HepG2 (cell line): ENCODE results near the gene LZTR1. TPM values are rescaled to one million over a fixed set of nuclear protein-coding genes. Genes with fewer than 3 reads are reported as not detected.

ENCODE experiments used
- CCAR2 ChIP-seq: fragments of 200-400 bp; formaldehyde crosslinking; optimal IDR thresholded peaks from 2 replicates; pipeline ENCODE3; 2018; ENCODE audit warnings: low read depth, mild to moderate bottlenecking, low read length, moderate library complexity
- DMAP1 ChIP-seq: IDR thresholded peaks from 2 replicates; pipeline ENCODE4 v1.6.1; 2016
- FOXA3 ChIP-seq: IDR thresholded peaks from 2 replicates; pipeline ENCODE4 v1.6.1; 2016; ENCODE audit warnings: missing genetic modification reagents, missing compliant biosample characterization
- JUN ChIP-seq: sonication (generic); formaldehyde crosslinking; IDR thresholded peaks from 2 replicates; pipeline ENCODE4 v1.4.0; 2020; ENCODE audit warnings: mild to moderate bottlenecking, missing genetic modification reagents
- MIER3 ChIP-seq: IDR thresholded peaks from 2 replicates; pipeline ENCODE4 v1.6.1; 2016; ENCODE audit warnings: missing compliant biosample characterization, borderline replicate concordance
- MIXL1 ChIP-seq: IDR thresholded peaks from 2 replicates; pipeline ENCODE4 v1.6.1; 2016
- RXRB ChIP-seq: IDR thresholded peaks from 2 replicates; pipeline ENCODE4 v1.6.1; 2016; ENCODE audit warnings: borderline replicate concordance, missing genetic modification reagents, missing compliant biosample characterization
- ZBTB3 ChIP-seq: sonication (generic); formaldehyde crosslinking; IDR thresholded peaks from 2 replicates; pipeline ENCODE4 v1.4.0; 2020; ENCODE audit warnings: low read depth, mild to moderate bottlenecking, moderate library complexity, missing genetic modification reagents, borderline replicate concordance
- ZMYM4 ChIP-seq: sonication (generic); formaldehyde crosslinking; IDR thresholded peaks from 2 replicates; pipeline ENCODE4 v1.8.1; 2023; ENCODE audit warnings: mild to moderate bottlenecking, missing genetic modification reagents
- ZNF20 ChIP-seq: sonication (generic); formaldehyde crosslinking; IDR thresholded peaks from 2 replicates; pipeline ENCODE4 v1.4.0; 2020; ENCODE audit warnings: mild to moderate bottlenecking, moderate library complexity, missing genetic modification reagents
- ZNF235 ChIP-seq: sonication (generic); formaldehyde crosslinking; IDR thresholded peaks from 2 replicates; pipeline ENCODE4 v1.8.1; 2023; ENCODE audit warnings: mild to moderate bottlenecking, missing genetic modification reagents, borderline replicate concordance
- ZNF331 ChIP-seq: sonication (generic); formaldehyde crosslinking; IDR thresholded peaks from 2 replicates; pipeline ENCODE4 v1.4.0; 2020; ENCODE audit warnings: missing genetic modification reagents
- ZNF33A ChIP-seq: sonication (generic); formaldehyde crosslinking; IDR thresholded peaks from 2 replicates; pipeline ENCODE4 v1.5.1; 2020; ENCODE audit warnings: missing genetic modification reagents, mild to moderate bottlenecking, moderate library complexity, borderline replicate concordance
- ZNF430 ChIP-seq: sonication (generic); formaldehyde crosslinking; IDR thresholded peaks from 2 replicates; pipeline ENCODE4 v1.9.0; 2021; ENCODE audit warnings: mild to moderate bottlenecking, missing genetic modification reagents
- ZNF549 ChIP-seq: sonication (generic); formaldehyde crosslinking; IDR thresholded peaks from 2 replicates; pipeline ENCODE4 v1.5.0; 2020; ENCODE audit warnings: missing genetic modification reagents
- ZNF629 ChIP-seq: sonication (generic); formaldehyde crosslinking; conservative IDR thresholded peaks from 2 replicates; pipeline ENCODE4 v1.5.0; 2020; ENCODE audit warnings: missing genetic modification reagents
- ZNF713 ChIP-seq: sonication (generic); formaldehyde crosslinking; IDR thresholded peaks from 2 replicates; pipeline ENCODE4 v1.4.0; 2020; ENCODE audit warnings: mild to moderate bottlenecking, missing genetic modification reagents
- polyA plus RNA-seq, 8 experiments: library from polyadenylated mRNA; depleted of rRNA in 3 of 8; stranded (reverse) in 7 of 8; unstranded in 1 of 8; fragments of >200 nt; fragmentation: Illumina TruSeq in 4 of 8; extraction: Trizol in 4 of 8; gene quantifications; 2 replicates each; pipeline versions ENCODE4 v1.2.1 to v1.2.3, GENCODE V29; 2011 to 2016; ENCODE audit warnings: low read depth in 4 of 8, missing spikeins in 1 of 8, mixed read lengths in 1 of 8; ENCODE audit not compliant: insufficient read depth in 1 of 8
- total RNA-seq, 5 experiments: library from RNA; depleted of rRNA; stranded (reverse); fragments of >200 nt; fragmentation: Illumina TruSeq; extraction: Trizol; gene quantifications; 2 replicates each; pipeline ENCODE4 v1.2.3, GENCODE V29; 2016; ENCODE audit warnings: low read depth in 1 of 5
- TF ChIP-seq, protein P1 (sequence below): IDR thresholded peaks from 2 replicates; pipeline ENCODE4 v1.6.1; 2018; ENCODE audit warnings: missing genetic modification reagents, mild to moderate bottlenecking, missing compliant biosample characterization
- TF ChIP-seq, protein P2 (sequence below), 2 experiments: IDR thresholded peaks; 2 replicates each; pipeline ENCODE4 v1.6.1; 2011 to 2012; ENCODE audit warnings: low read length in 2 of 2, borderline replicate concordance in 1 of 2, low read depth in 1 of 2, mild to moderate bottlenecking in 1 of 2, moderate library complexity in 1 of 2
- TF ChIP-seq, protein P3 (sequence below): sonication (generic); formaldehyde crosslinking; IDR thresholded peaks from 2 replicates; pipeline ENCODE4 v1.4.0; 2020; ENCODE audit warnings: missing genetic modification reagents

Gene LZTR1
- total and polyA plus RNA-seq, 2 of the 13 experiments (the other 11 are each of a cell fraction or from before 2014, with no cell fraction given) = 21.8 to 22.4 TPM

DNA sequence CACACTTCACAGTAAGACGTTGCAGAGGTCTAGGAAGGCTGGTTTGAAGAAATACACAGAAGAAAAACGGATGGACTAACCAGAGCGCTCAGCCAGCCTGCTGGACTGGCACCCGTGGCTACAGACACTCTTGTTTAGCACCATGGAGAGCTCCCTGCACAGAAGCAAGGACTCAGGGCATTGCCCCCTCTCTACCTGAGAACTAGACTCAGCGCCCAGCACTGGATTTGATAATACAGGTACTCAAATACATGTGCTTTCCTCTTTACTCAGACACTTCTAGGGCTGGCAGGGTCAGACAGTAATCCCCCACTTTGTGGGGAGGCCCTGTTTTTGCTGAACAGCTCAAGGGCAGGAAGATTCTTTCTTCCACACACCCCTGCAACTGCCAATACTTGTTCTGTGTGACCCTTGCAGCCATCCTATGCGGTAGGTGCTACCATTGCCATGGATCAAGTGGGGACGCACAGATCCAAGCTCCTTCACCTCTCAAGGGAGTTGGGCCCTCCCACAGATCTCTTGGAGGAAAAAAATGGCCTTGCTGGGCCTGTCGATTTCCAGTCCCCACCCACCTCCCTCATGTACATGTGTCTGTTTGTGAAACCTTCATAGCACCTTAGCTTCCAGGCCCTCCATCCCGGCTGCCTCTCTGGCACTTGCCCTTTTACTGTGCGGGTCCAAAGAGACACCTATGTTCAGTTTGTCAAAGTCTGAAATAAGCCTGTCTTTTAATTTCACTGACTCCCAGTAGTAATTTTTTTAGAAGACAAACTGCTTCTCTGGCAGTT lies 27.7 kb downstream of the LZTR1 start (continued):
- TF ChIP-seq, protein P1, sequence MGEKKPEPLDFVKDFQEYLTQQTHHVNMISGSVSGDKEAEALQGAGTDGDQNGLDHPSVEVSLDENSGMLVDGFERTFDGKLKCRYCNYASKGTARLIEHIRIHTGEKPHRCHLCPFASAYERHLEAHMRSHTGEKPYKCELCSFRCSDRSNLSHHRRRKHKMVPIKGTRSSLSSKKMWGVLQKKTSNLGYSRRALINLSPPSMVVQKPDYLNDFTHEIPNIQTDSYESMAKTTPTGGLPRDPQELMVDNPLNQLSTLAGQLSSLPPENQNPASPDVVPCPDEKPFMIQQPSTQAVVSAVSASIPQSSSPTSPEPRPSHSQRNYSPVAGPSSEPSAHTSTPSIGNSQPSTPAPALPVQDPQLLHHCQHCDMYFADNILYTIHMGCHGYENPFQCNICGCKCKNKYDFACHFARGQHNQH (CRISPR knock-in tag) = peak; percentile 78; the same call in 1 of the 2 replicates
- TF ChIP-seq ZMYM4 = peak; percentile 66; the same call in 1 of the 2 replicates
- TF ChIP-seq FOXA3 (CRISPR knock-in tag) = peak; percentile 58; the same call in 1 of the 2 replicates
- TF ChIP-seq ZNF235 (CRISPR knock-in tag) = no peak
- TF ChIP-seq ZNF20 (CRISPR knock-in tag) = no peak
- TF ChIP-seq ZNF629 (CRISPR knock-in tag) = no peak
- TF ChIP-seq ZNF713 (CRISPR knock-in tag) = no peak
- no peak for TF ChIP-seq ZNF33A (CRISPR knock-in tag)
- TF ChIP-seq ZNF549 = no peak
- no peak for TF ChIP-seq DMAP1
- no peak for TF ChIP-seq CCAR2
- TF ChIP-seq MIXL1 = peak; percentile 93
- peak; percentile 48; the same call in 1 of the 2 replicates for TF ChIP-seq MIER3 (CRISPR knock-in tag)
- TF ChIP-seq ZNF430 = peak; percentile 83; the same call in 1 of the 2 replicates
- peak; percentile 92 for TF ChIP-seq ZNF331 (CRISPR knock-in tag)
- TF ChIP-seq JUN (CRISPR knock-in tag) = no peak
- TF ChIP-seq, protein P2, sequence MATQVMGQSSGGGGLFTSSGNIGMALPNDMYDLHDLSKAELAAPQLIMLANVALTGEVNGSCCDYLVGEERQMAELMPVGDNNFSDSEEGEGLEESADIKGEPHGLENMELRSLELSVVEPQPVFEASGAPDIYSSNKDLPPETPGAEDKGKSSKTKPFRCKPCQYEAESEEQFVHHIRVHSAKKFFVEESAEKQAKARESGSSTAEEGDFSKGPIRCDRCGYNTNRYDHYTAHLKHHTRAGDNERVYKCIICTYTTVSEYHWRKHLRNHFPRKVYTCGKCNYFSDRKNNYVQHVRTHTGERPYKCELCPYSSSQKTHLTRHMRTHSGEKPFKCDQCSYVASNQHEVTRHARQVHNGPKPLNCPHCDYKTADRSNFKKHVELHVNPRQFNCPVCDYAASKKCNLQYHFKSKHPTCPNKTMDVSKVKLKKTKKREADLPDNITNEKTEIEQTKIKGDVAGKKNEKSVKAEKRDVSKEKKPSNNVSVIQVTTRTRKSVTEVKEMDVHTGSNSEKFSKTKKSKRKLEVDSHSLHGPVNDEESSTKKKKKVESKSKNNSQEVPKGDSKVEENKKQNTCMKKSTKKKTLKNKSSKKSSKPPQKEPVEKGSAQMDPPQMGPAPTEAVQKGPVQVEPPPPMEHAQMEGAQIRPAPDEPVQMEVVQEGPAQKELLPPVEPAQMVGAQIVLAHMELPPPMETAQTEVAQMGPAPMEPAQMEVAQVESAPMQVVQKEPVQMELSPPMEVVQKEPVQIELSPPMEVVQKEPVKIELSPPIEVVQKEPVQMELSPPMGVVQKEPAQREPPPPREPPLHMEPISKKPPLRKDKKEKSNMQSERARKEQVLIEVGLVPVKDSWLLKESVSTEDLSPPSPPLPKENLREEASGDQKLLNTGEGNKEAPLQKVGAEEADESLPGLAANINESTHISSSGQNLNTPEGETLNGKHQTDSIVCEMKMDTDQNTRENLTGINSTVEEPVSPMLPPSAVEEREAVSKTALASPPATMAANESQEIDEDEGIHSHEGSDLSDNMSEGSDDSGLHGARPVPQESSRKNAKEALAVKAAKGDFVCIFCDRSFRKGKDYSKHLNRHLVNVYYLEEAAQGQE (IDR thresholded peaks at IDR 0.05; ENCODE audit: borderline replicate concordance in 1 of 2, low read depth in 1 of 2, low read length in 2 of 2) = peak; percentile 95 to 99
- TF ChIP-seq ZBTB3 (CRISPR knock-in tag) = no peak
- TF ChIP-seq RXRB = peak; percentile 87
- TF ChIP-seq, protein P3, sequence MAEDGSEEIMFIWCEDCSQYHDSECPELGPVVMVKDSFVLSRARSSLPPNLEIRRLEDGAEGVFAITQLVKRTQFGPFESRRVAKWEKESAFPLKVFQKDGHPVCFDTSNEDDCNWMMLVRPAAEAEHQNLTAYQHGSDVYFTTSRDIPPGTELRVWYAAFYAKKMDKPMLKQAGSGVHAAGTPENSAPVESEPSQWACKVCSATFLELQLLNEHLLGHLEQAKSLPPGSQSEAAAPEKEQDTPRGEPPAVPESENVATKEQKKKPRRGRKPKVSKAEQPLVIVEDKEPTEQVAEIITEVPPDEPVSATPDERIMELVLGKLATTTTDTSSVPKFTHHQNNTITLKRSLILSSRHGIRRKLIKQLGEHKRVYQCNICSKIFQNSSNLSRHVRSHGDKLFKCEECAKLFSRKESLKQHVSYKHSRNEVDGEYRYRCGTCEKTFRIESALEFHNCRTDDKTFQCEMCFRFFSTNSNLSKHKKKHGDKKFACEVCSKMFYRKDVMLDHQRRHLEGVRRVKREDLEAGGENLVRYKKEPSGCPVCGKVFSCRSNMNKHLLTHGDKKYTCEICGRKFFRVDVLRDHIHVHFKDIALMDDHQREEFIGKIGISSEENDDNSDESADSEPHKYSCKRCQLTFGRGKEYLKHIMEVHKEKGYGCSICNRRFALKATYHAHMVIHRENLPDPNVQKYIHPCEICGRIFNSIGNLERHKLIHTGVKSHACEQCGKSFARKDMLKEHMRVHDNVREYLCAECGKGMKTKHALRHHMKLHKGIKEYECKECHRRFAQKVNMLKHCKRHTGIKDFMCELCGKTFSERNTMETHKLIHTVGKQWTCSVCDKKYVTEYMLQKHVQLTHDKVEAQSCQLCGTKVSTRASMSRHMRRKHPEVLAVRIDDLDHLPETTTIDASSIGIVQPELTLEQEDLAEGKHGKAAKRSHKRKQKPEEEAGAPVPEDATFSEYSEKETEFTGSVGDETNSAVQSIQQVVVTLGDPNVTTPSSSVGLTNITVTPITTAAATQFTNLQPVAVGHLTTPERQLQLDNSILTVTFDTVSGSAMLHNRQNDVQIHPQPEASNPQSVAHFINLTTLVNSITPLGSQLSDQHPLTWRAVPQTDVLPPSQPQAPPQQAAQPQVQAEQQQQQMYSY (CRISPR knock-in tag) = no peak
